ENCODE data around the gene FIP1L1.

The FIP1L1 gene

DNA sequence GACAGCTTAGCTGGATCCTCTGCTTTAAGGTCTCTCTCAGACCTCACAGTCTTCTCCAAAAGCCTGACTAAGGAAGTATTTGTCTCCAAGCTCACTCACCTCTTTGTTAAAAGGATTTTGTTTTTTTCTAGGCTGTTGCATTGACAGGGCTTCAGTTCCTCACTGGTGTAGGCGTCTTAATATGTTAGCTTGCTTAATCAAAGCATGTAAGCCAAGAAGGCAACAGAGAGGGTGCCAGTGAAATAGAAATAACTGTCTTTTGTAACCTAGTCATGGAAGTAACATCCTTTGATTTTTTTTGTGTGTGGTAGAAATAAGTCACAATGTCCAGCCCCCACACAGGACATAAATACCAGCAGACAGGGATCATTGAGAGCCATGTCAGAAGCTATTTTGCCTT is 58.8 kb downstream of the FIP1L1 start:
- no peak for TF ChIP-seq CTCF (conservative IDR thresholded peaks at IDR 0.05; ENCODE audit: low read depth, low read length)
- peaks cover 8% of the 10 kb centered on the region for H3K4me1 ChIP-seq (ENCODE audit: low read depth, poor library complexity, severe bottlenecking)
- no peak overlapping the region for H3K4me3 ChIP-seq (IDR thresholded peaks at IDR 0.05; ENCODE audit: insufficient read depth, low read depth, low read length)
- no peaks in the 10 kb centered on the region for H3K27me3 ChIP-seq (ENCODE audit: insufficient read depth, low read depth)
- no peak overlapping the region for H3K9ac ChIP-seq
- H3K36me3 ChIP-seq (ENCODE audit: insufficient read depth), result no peaks in the 10 kb centered on the region
- no peak overlapping the region for H3K4me2 ChIP-seq
- H3K79me2 ChIP-seq (ENCODE audit: insufficient read depth, low read depth), result no peaks in the 10 kb centered on the region
- H4K20me1 ChIP-seq (ENCODE audit: insufficient read depth), result peaks cover 6% of the 10 kb centered on the region
- no peak overlapping the region for H2AFZ ChIP-seq (ENCODE audit: low read depth)
- no peak overlapping the region for H3K27ac ChIP-seq

DNA sequence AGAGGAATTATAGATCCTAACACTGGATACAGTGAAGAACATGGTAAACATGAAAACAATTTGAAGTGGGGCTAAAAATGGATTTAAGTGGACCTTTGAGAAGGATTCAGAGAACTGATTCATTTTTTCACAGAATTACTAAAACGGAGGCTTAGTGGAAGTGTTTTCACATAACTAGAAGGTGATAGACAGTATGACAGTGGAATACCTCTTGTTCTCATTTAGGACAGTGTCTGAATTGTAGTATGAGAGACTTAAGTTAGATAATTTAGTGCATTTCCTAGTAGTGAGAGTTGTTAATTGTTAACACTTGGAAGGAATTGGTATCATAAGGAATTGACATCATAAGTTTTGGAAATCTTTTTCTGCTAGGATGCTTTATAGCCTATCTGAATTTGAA is 64.1 kb downstream of the FIP1L1 start:
- Histone ChIP-seq H3K27me3 (ENCODE audit: insufficient read depth, low read depth) (no peaks in the 10 kb centered on the region), H3K36me3 (ENCODE audit: insufficient read depth) (no peaks in the 10 kb centered on the region), H3K4me2 (no peak overlapping the region), H2AFZ (ENCODE audit: low read depth) (no peak overlapping the region), H3K79me2 (ENCODE audit: insufficient read depth, low read depth) (no peaks in the 10 kb centered on the region), H4K20me1 (ENCODE audit: insufficient read depth) (no peaks in the 10 kb centered on the region), H3K27ac (no peak overlapping the region), H3K4me3 (IDR thresholded peaks at IDR 0.05; ENCODE audit: insufficient read depth, low read depth, low read length) (no peak overlapping the region), H3K9ac (no peak overlapping the region), H3K4me1 (ENCODE audit: low read depth, poor library complexity, severe bottlenecking) (no peaks in the 10 kb centered on the region)
- TF ChIP-seq CTCF (conservative IDR thresholded peaks at IDR 0.05; ENCODE audit: low read depth, low read length), result no peak

DNA sequence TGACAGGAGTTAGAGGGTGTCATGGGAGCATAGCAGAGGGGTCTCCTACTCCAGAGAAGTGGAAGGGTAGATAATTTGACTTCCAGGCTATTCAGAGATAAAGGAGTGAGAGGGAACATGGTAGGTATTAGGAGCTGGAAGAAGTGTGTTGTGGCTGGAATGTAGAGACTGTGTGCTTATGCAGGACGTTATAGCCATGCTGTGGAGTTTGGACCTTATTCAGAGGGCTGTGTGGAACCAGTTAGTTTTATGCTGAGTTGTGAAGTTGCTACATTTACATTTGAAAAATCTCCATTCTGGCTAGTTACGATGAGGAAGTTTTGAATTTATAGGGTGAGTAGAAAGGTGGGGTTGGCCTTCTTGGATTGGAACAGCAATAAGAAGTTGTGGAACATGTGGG is 67.5 kb downstream of the FIP1L1 start:
- H3K27me3 ChIP-seq (ENCODE audit: insufficient read depth, low read depth), result no peaks in the 10 kb centered on the region
- no peaks in the 10 kb centered on the region for H3K4me1 ChIP-seq (ENCODE audit: low read depth, poor library complexity, severe bottlenecking)
- no peak overlapping the region for H2AFZ ChIP-seq (ENCODE audit: low read depth)
- no peaks in the 10 kb centered on the region for H3K79me2 ChIP-seq (ENCODE audit: insufficient read depth, low read depth)
- no peak overlapping the region for H3K4me2 ChIP-seq
- no peaks in the 10 kb centered on the region for H4K20me1 ChIP-seq (ENCODE audit: insufficient read depth)
- H3K4me3 ChIP-seq (IDR thresholded peaks at IDR 0.05; ENCODE audit: insufficient read depth, low read depth, low read length), result no peak overlapping the region
- no peak overlapping the region for H3K27ac ChIP-seq
- no peak for TF ChIP-seq CTCF (conservative IDR thresholded peaks at IDR 0.05; ENCODE audit: low read depth, low read length)
- no peaks in the 10 kb centered on the region for H3K36me3 ChIP-seq (ENCODE audit: insufficient read depth)
- no peak overlapping the region for H3K9ac ChIP-seq

- Histone ChIP-seq H3K27ac (no peak overlapping the region), H2AFZ (ENCODE audit: low read depth) (no peak overlapping the region), H4K20me1 (ENCODE audit: insufficient read depth) (no peaks in the 10 kb centered on the region), H3K4me2 (no peak overlapping the region), H3K9ac (no peak overlapping the region), H3K4me3 (IDR thresholded peaks at IDR 0.05; ENCODE audit: insufficient read depth, low read depth, low read length) (no peak overlapping the region), H3K4me1 (ENCODE audit: low read depth, poor library complexity, severe bottlenecking) (no peaks in the 10 kb centered on the region), H3K36me3 (ENCODE audit: insufficient read depth) (0 out of 2 replicates have a peak, but pooled peaks cover 6% of the 10 kb centered on the region), H3K27me3 (ENCODE audit: insufficient read depth, low read depth) (no peaks in the 10 kb centered on the region), H3K79me2 (ENCODE audit: insufficient read depth, low read depth) (0 out of 2 replicates have a peak, but pooled peaks cover 4% of the 10 kb centered on the region)
- no peak for TF ChIP-seq CTCF (conservative IDR thresholded peaks at IDR 0.05; ENCODE audit: low read depth, low read length)
Observed at GRCh38 chr4:53450773-53451172, 73.3 kb downstream of the FIP1L1 start.

All from KMS-11 (cell line).